Activated CD8-positive, alpha-beta memory T cell treated with anti-CD3 and anti-CD28 coated beads, Interleukin-2, amount 50 U/mL, for 24 hours (primary cell): ENCODE data around the gene XBP1.
"Not testable (repeated sequence)": the region's sequence is repeated elsewhere in the genome, so short reads cannot be mapped to it uniquely, and the experiment has no call there.

ENCODE experiments used
- DNase-seq: peaks from one replicate; pipeline ENCODE4 v3.0.0-alpha.2; 2020; ENCODE audit errors: extremely low read depth

The XBP1 gene

GRCh38 chr22:28817919-28818859 lies 17.8 kb upstream of the XBP1 start:
- DNase-seq = no peak

GRCh38 chr22:28817064-28817463 lies 16.7 kb upstream of the XBP1 start:
- DNase-seq = no peak

DNA sequence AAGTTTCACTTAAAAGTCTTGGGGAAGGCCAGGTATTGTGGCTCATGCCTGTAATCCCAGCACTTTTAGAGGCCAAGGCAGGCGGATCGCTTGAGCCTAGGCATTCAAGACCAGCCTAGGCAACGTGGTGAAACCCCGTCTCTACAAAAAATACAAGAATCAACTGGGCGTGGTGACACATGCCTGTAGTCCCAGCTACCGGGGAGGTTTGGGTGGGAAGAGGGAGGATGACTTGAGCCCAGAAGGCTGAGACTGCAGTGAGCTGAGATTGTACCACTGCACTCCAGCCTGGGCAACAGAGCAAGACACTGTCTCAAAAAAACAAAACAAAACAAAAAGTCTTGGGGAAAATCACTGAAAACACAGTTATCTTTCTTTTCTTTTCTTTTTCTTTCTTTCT lies 15.4 kb upstream of the XBP1 start:
- no peak for DNase-seq

DNA sequence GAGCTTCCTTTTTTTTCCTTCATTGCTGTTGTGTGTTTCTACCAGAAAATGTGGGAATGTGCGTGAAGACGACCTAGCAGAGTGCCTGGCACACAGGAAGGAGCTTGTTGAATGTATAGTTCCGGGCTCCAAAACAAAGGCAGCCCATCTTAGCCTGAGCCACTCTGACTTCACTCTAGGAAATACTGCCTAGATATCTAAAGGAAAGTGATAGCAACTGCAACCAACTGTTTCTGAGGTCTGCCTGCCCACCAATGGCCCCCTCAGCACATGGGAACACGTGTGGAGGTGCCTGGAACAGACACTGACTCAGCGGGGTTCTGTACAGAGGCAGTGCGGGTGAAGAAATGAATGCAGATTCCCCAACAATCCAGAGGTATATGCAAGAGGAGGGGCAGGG lies 14.7 kb upstream of the XBP1 start:
- no peak for DNase-seq

DNA sequence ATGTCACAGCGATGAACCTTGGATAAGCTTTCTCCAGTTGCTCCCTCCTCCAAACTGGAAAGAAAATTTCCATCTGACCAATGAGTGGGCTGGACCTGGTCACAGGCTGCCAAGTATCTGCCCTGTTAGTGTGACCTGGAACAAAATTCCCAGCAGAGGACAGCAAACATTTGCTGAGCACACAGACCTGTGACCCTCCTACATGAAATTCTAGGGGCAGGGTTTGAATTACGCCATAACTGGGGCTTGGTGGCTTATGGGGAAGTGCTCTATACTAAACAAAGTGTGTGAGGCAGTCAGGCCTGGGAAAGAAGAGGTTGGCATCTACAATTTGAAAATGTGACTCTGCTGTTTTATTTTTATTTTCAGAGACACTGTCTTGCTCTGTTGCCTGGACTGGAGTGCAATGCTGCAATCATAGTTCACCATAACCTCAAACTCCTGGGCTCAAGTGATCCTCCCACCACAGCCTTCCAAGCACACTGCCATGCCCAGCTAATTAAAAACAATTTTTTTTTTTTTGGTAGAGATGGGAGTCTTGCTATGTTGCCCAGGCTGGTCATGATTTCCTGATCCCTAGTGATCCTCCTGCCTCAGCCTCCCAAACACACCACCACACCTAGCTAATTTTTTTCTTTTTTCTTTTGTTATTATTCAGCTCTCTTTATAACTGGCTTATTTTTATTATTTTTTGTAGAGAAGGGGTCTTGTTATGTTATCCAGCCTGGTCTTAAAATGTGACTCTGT lies 13.6 kb upstream of the XBP1 start:
- no peak for DNase-seq

GRCh38 chr22:28812516-28812915 lies 12.1 kb upstream of the XBP1 start:
- DNase-seq = no peak

- no peak for DNase-seq
These were observed 10.6 kb upstream of the XBP1 start for GRCh38 chr22:28810821-28811491.

DNA sequence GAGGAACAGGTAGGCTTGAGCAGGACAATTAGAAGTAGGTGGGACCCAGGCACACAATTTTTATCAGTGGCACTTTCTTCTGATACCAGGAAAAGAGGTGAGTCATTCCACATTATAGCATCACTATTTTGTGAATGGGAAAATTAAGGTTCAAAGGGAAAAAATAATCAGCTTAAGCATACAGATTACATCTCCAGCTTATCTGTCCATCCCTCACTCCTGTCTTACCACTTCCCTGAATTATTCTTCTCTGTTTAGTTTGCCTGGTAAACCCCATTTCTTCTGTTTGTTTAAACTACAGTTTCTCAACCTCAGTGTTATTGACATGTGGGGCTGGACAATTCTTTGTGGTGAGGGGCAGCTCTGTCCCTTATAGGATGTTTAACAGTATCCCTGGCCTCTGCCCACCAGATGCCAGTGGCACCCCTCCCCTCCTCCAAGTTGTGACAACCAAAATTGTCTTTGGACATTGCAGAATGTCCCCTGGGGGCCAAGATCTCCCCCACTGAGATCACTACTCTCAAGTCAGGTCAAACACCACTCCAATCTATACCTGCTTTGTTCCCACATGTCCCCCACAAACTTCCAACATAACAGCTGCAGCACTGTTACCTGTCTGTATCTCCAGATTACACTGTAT lies 8.5 kb upstream of the XBP1 start:
- DNase-seq = no peak

- DNase-seq = not testable (repeated sequence)
These were observed 5.1 kb upstream of the XBP1 start for GRCh38 chr22:28805426-28805825.

- DNase-seq = no peak
These were observed 2.3 kb upstream of the XBP1 start for GRCh38 chr22:28802595-28803123.

- DNase-seq = no peak
These were observed 1.7 kb upstream of the XBP1 start for GRCh38 chr22:28801845-28802594.

DNA sequence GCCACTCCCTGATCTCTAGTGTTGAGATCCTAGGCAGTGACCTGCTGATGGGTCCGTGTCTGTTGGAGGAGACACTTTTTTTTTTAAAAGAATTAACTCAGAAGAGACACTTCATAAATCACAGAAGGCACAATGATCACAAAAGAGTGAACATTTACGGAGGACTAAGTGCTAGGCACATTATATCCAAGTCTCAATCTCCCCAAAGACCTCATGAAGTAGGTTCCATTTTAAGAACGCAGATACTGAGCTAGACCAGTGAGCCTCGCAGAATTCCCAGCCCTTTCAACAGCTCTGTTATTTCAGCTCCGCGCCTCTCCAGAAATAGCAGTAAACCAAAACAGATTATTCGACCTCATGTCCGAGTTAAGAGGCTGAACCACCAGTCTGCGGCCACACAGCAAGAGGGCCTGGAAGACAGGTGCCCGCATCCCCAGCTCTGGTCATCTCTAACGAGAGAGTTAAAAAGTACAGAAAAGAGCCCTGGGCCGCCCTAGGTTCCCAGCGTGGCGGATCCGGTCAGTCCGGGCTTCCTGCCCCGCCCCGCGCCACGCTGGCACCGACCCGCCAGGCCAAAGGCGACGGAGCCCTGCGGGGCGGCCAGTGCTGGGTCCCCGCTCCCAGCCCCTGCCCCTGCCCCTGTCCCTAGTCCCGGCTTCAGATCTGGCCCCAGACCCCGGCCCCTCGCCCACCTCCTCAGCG lies 612 bp downstream of the XBP1 start:
- no peak for DNase-seq

- DNase-seq = no peak
These were observed 1.4 kb downstream of the XBP1 start for GRCh38 chr22:28798810-28799605.

DNA sequence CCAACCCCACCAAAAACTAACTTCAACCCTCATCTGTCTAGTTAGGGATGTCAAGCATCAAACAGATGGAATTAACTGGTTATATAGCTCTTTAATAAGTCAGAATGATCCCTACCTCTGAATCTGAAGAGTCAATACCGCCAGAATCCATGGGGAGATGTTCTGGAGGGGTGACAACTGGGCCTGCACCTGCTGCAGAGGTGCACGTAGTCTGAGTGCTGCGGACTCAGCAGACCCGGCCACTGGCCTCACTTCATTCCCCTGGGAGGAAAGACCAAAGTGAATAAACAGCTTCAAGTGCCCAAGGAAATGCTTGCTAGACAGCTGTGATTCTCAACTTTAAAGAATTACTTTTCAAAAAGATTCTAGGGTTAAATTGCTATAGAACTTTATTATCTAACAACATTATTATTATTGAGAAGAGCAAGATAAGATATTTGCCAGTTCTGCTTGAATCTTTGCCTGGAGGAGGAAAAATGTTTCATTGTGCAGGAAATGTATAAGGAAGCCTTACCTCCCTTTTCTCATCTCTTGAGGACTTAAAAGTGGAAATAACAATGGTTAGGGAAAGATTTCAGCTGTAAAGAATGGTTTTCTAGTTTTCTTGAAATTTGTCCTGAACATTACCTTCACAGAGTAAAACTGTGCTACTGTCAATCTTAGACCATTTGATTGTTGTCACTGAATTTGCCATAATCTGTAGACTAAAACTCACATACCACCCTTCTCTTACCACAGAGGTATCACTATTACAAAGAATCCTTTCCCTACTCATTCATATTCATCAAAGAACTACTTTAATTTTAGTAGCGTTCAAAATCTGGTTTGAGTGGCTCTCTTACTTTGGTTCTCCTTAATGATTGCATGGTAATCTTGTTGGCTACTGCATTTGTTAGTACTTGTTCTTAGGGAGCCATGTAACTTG lies 4.2 kb downstream of the XBP1 start:
- DNase-seq = no peak

DNA sequence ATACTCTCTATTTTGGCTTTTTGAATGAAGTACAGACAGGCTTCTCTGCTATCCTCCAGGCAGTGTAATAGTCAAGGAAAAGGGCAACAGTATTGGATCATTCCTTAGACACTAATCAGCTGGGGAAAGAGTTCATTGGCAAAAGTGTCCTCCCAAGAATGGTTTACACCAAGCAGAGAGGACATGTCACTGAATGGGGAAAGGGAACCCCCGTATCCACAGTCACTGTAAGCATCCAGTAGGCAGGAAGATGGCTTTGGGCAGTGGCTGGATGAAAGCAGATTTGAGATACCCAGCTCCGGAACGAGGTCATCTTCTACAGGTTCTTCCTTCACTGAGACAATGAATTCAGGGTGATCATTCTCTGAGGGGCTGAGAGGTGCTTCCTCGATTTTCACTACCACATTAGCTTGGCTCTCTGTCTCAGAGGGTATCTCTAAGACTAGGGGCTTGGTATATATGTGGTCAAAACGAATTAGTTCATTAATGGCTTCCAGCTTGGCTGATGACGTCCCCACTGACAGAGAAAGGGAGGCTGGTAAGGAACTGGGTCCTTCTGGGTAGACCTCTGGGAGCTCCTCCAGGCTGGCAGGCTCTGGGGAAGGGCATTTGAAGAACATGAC lies 5.2 kb downstream of the XBP1 start:
- no peak for DNase-seq

- DNase-seq = no peak
These were observed 6.3 kb downstream of the XBP1 start for GRCh38 chr22:28793976-28794584.
